Measurements from ENCODE around the gene JUN. TPM values are rescaled to one million over a fixed set of nuclear protein-coding genes. Genes with fewer than 3 reads are reported as not detected.

The JUN gene
- total and polyA plus RNA-seq, 2 donors (not counting 3 experiments of a cell fraction or from before 2014, with no cell fraction given), result 88.3 to 89.3 TPM

- dilution Hi-C loops (cut with MboI; ENCODE audit: extremely low pct_ligation_motif_present, low sequenced_read_pairs), result no loop called here
- H3K4me2 ChIP-seq (ENCODE audit: insufficient read depth, low read length), result no peak overlapping the region
- no peaks in the 10 kb centered on the region for H3K79me2 ChIP-seq (ENCODE audit: control insufficient read depth, insufficient read depth, low read length)
- no peaks in the 10 kb centered on the region for H3K27me3 ChIP-seq (ENCODE audit: control insufficient read depth in 2 of 2, insufficient read depth in 2 of 2, low read length in 2 of 2)
- H3K27ac ChIP-seq (ENCODE audit: insufficient read depth, low read depth, low read length), result no peak overlapping the region
- ChIA-PET CTCF (interaction anchor here (0.7 to 3.0 kb wide), 4 partner anchors 8 to 1011 kb away, joined by 3 to 9 read pairs (median 5); no protein-coding TSS in a partner anchor), POLR2A (interaction anchor here (1.1 kb wide), 1 partner anchor 14 kb away, joined by 3 read pairs; no protein-coding TSS in a partner anchor)
- peak overlapping the region; percentile 6 for H2AFZ ChIP-seq (ENCODE audit: low read depth, low read length)
- TF ChIP-seq MYC (IDR thresholded peaks at IDR 0.05; ENCODE audit: low read depth, low read length), result no peak
- no peak for TF ChIP-seq POLR2A (IDR thresholded peaks at IDR 0.05; ENCODE audit: low read depth, low read length)
- no peak for TF ChIP-seq POLR2AphosphoS5 (IDR thresholded peaks at IDR 0.05; ENCODE audit: insufficient read depth, low read depth, low read length)
- TF ChIP-seq JUN (IDR thresholded peaks at IDR 0.05; ENCODE audit: borderline replicate concordance, insufficient read depth, insufficient read length, low read depth), result no peak
- no peak for TF ChIP-seq GATA2 (IDR thresholded peaks at IDR 0.05; ENCODE audit: insufficient read depth, insufficient read length, low read depth, low read length)
- TF ChIP-seq, protein P1, sequence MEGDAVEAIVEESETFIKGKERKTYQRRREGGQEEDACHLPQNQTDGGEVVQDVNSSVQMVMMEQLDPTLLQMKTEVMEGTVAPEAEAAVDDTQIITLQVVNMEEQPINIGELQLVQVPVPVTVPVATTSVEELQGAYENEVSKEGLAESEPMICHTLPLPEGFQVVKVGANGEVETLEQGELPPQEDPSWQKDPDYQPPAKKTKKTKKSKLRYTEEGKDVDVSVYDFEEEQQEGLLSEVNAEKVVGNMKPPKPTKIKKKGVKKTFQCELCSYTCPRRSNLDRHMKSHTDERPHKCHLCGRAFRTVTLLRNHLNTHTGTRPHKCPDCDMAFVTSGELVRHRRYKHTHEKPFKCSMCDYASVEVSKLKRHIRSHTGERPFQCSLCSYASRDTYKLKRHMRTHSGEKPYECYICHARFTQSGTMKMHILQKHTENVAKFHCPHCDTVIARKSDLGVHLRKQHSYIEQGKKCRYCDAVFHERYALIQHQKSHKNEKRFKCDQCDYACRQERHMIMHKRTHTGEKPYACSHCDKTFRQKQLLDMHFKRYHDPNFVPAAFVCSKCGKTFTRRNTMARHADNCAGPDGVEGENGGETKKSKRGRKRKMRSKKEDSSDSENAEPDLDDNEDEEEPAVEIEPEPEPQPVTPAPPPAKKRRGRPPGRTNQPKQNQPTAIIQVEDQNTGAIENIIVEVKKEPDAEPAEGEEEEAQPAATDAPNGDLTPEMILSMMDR (IDR thresholded peaks at IDR 0.05; ENCODE audit: extremely low read depth in 1 of 2, insufficient read depth in 1 of 2, low read depth in 1 of 2, low read length in 2 of 2), result no peak
- no peak for TF ChIP-seq EZH2 (IDR thresholded peaks at IDR 0.05; ENCODE audit: borderline replicate concordance, low read depth, low read length, severe bottlenecking)
- TF ChIP-seq, protein P2, sequence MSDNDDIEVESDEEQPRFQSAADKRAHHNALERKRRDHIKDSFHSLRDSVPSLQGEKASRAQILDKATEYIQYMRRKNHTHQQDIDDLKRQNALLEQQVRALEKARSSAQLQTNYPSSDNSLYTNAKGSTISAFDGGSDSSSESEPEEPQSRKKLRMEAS (IDR thresholded peaks at IDR 0.05; ENCODE audit: insufficient read depth, insufficient read length), result no peak
- no peak for TF ChIP-seq FOS (IDR thresholded peaks at IDR 0.05; ENCODE audit: borderline replicate concordance, insufficient read depth, low read length)
- no peaks in the 10 kb centered on the region for H3K9me3 ChIP-seq (replicated peaks; ENCODE audit: control insufficient read depth, insufficient read depth, low read length)
- intact Hi-C loops (cut with micrococcal nuclease), result no loop called here
- no peak for DNase-seq (ENCODE audit: low read depth, low spot score)
- no peaks in the 10 kb centered on the region for H3K36me3 ChIP-seq (ENCODE audit: control insufficient read depth in 2 of 2, extremely low read depth in 1 of 2, insufficient read depth in 2 of 2, low read length in 2 of 2)
- no peak for FAIRE-seq
- H3K9ac ChIP-seq (replicated peaks; ENCODE audit: extremely low read depth, insufficient read depth, low read length), result no peak overlapping the region
- H3K9me1 ChIP-seq (replicated peaks; ENCODE audit: control insufficient read depth, extremely low read depth, insufficient read depth, low read length), result no peaks in the 10 kb centered on the region
- BruUV-seq (replicated peaks), result no TSS peak
- H3K4me3 ChIP-seq (replicated peaks in 1 of 3; ENCODE audit: insufficient read depth in 1 of 3, low read depth in 1 of 3, low read length in 3 of 3), result no peak overlapping the region
- peaks cover 25% of the 10 kb centered on the region for H3K4me1 ChIP-seq (ENCODE audit: control insufficient read depth, extremely low read depth, insufficient read depth, low read length)
- H4K20me1 ChIP-seq (replicated peaks; ENCODE audit: control insufficient read depth, extremely low read depth, insufficient read depth, low read length), result no peaks in the 10 kb centered on the region
These were observed 35.2 kb downstream of the JUN start for GRCh38 chr1:58748666-58749065.

Data from endothelial cell of umbilical vein (primary cell).